Subcutaneous abdominal adipose tissue (tissue), 5 donors: Measurements from ENCODE around the gene CDX1.

Source experiments
- H3K27ac ChIP-seq: one replicate; pipeline ENCODE4 v1.7.0; 2013; ENCODE audit warnings: low read depth, mild to moderate bottlenecking, inconsistent platforms, low read length, moderate library complexity
- H3K27me3 ChIP-seq, 5 donors: one replicate each; pipeline ENCODE4 v1.7.0; 2013; ENCODE audit warnings: low read length in 5 of 5, inconsistent platforms in 1 of 5; ENCODE audit not compliant: control insufficient read depth in 5 of 5, insufficient read depth in 4 of 5
- H3K36me3 ChIP-seq, 5 donors: one replicate each; pipeline ENCODE4 v1.7.0; 2013; ENCODE audit warnings: low read length in 5 of 5; ENCODE audit not compliant: control insufficient read depth in 5 of 5, insufficient read depth in 5 of 5
- H3K4me1 ChIP-seq, 5 donors: one replicate each; pipeline ENCODE4 v1.7.0; 2013; ENCODE audit warnings: low read length in 5 of 5, mild to moderate bottlenecking in 3 of 5, moderate library complexity in 1 of 5; ENCODE audit not compliant: control insufficient read depth in 5 of 5, insufficient read depth in 5 of 5
- H3K4me3 ChIP-seq, 5 donors: one replicate each; pipeline ENCODE4 v1.7.0; 2013; ENCODE audit warnings: low read length in 5 of 5, low read depth in 1 of 5
- H3K9ac ChIP-seq, 5 donors: one replicate each; pipeline ENCODE4 v1.7.0; 2013; ENCODE audit warnings: low read length in 5 of 5, mild to moderate bottlenecking in 4 of 5, moderate library complexity in 3 of 5
- H3K9me3 ChIP-seq, 5 donors: one replicate each; pipeline ENCODE4 v1.7.0; 2013; ENCODE audit warnings: low read length in 5 of 5; ENCODE audit not compliant: control insufficient read depth in 5 of 5
- donor health status: healthy.
- donor health status: healthy.
- donor health status: healthy.
- donor health status: healthy.
- donor health status: healthy.

The CDX1 gene

DNA sequence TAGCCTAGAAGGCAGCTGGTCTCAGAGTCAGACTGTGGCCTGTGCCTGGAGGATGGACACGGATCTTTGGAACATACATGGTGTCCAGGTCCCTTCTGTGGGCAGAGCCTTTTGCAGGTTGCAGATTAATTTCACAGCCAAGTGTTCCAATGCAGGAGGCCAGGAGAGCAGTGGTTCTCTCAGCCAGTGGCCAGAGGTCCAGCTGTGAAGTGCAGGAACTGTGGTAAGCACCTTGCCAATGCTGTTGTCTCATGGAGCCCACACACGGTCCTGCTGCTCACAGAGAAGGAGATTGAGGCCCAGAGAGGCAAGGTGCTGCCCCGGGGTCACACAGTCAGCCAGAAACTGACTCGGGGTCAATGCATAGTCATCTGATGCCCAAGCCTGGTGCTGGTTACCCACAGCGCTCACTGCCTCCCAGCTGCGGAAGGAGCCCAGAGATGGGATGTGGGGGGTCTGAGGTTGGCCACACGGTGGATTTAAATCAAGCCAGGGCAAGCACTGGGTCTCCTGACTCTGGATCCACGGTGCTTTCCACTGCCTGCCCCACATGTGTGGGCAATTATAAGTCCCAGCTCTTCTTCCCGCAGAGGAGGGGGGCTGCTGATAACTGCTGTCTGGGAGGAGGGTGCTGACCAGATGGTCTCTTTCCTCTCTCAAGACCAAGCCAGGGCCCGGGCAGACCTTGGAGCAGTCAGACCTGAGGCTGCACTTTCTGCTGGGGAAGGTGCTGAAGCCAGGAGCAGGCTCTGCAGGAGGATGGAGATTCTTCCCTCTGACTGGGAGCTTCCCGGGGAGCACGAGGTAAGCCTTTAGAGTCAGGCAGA, 13.7 kb upstream of the CDX1 start:
- H3K36me3 ChIP-seq: peaks cover 0 to 7% (median 3%) of the 10 kb centered on the region in 5 donors
- peak overlapping the region; percentile 14 to 72 (median 62) for H3K4me3 ChIP-seq
- no peaks in the 10 kb centered on the region for H3K9me3 ChIP-seq
- peak overlapping the region in 3 of 5 donors; percentile 29 to 60 (median 48) for H3K9ac ChIP-seq
- H3K4me1 ChIP-seq: peaks cover 15 to 79% (median 64%) of the 10 kb centered on the region in 5 donors
- peak overlapping the region; percentile 70 for H3K27ac ChIP-seq
- peaks cover 0 to 31% (median 7%) of the 10 kb centered on the region in 5 donors for H3K27me3 ChIP-seq

DNA sequence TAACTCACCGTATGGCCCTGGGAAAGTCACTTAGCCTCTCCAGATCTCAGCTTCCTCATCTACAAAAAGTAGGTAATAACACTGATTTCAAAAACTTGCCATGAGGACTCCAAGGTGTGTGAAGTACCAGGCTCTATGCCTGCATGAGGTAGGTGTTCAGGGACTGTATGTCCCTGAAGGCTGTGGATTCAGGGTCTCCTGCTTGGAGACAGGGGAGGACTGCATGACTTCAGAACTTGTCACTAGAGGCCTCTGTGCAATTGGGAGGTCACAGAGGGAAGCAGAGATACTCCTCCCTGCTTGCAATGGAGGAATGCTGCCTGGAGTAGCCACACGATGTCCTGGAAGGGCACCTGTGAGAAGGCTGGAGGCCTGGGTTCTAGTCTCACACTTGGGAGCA, 13.1 kb upstream of the CDX1 start:
- H3K4me1 ChIP-seq: peaks cover 11 to 81% (median 66%) of the 10 kb centered on the region in 5 donors
- peak overlapping the region; percentile 14 to 72 (median 62) for H3K4me3 ChIP-seq
- peaks cover 0 to 32% (median 7%) of the 10 kb centered on the region in 5 donors for H3K27me3 ChIP-seq
- H3K9me3 ChIP-seq: no peaks in the 10 kb centered on the region
- H3K36me3 ChIP-seq: peaks cover 0 to 7% (median 3%) of the 10 kb centered on the region in 5 donors
- peak overlapping the region; percentile 70 for H3K27ac ChIP-seq
- peak overlapping the region in 3 of 5 donors; percentile 29 to 48 (median 38) for H3K9ac ChIP-seq

DNA sequence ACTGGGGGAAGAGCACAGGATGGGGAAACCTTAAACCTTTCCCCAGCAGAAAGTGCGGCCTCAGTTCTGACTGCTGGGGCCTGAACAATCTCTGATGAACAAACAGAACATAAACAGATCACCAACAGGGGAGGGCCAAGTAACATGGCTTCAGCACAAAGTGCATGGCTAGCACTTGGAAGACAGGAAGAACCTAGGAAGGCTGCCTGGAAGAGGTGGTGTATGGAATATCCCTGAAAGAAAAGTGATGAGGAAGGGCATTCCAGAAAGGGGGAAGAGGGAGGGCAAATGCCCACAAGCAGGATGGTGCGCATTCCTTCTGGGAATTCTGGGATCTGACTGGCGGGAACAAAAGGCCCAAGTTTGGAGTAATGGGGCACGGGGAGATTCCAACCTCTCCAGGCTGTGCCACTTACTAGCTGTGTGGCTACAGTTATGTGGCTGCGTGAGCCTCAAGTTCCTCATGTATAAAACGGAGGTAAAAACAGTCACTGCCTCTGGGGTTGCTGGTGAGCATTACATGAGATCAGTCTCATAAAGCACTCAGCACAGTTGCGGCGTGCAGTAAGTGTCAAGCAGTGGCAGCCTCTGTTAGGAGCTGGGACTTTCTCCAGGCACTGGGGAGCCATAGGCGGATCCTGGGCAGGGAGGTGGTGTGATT, 12.5 kb upstream of the CDX1 start:
- Histone ChIP-seq H3K36me3 (peaks cover 0 to 5% (median 0%) of the 10 kb centered on the region in 5 donors), H3K4me3 (peak overlapping the region; percentile 14 to 72 (median 62)), H3K27me3 (peaks cover 0 to 35% (median 9%) of the 10 kb centered on the region in 5 donors), H3K9ac (peak overlapping the region in 4 of 5 donors; percentile 21 to 52 (median 43)), H3K9me3 (no peaks in the 10 kb centered on the region), H3K27ac (peak overlapping the region; percentile 70), H3K4me1 (peaks cover 6 to 81% (median 66%) of the 10 kb centered on the region in 5 donors)

DNA sequence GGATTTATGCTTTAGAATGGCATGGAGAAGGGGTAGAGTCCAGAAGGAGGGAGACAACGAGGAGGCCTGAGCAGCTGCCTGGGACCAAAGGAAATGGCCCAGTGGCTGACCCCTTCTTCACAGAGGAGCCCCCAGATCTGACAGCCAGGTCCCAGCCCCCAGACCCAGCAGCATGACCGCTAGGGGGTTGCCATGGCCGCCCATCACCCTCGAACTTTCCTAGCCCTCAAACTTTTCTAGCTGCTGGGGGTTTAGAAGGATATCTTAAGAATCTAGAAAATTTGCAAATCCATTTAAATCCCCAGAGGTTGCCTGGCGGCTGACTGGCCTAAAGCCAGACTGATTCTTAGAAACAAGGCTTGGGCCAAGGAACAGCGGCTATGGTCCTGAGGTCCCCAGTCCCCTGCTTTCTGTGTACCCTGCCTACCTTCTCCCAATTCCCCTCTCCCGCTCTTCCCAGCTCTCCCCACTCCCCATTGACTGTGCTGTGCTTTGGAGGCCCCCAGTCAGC, 11.9 kb upstream of the CDX1 start:
- H3K4me1 ChIP-seq: peaks cover 3 to 80% (median 64%) of the 10 kb centered on the region in 5 donors
- H3K27me3 ChIP-seq: peaks cover 0 to 35% (median 9%) of the 10 kb centered on the region in 5 donors
- peaks cover 0 to 5% (median 0%) of the 10 kb centered on the region in 5 donors for H3K36me3 ChIP-seq
- no peaks in the 10 kb centered on the region for H3K9me3 ChIP-seq
- peak overlapping the region; percentile 70 for H3K27ac ChIP-seq
- H3K9ac ChIP-seq: peak overlapping the region; percentile 21 to 59 (median 48)
- peak overlapping the region; percentile 14 to 72 (median 62) for H3K4me3 ChIP-seq

DNA sequence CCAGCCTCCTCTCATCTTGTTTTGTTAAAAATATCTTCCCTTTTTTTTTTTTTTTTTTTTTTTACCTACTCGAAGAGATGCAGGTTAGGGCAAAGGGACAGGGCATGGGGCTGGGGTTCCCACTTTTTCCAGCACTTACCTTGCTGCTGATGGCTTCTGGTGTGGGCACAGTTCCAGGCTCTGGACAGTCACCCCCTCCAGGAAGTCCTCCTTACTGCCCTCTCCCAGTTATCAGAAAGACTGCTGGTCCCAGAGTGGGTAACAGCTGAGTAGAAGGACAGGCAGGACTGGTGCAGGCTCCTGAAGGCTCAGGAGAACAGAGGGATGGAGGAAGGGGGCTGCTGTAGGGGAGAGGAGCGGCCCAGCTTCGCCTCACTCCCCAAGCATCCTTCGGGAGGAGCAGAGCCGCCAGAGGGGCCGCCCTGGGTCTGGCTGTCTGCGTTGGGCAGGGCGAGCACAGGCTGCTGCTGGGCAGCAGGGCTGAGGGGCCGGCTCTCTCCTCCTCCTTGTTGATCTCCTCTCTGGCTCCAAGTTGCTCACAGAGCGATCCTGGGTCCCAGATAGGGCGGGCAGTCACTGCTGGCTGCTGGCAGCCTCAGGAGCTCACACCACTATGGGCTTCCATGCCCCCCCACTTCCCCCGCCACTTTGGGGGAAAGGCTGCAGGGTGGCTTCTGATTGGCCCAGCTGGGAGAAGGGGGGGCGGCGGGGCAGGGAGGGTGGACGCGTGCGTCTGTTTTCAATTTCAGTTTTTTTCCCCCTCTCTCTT, 11.1 kb upstream of the CDX1 start, which contains the start of gene PDGFRB:
TSS of gene PDGFRB (minus strand) at position 588 of the 769 bp plus-strand sequence. CDS start 18,798 bp downstream, outside the sequence.
- Histone ChIP-seq H3K27me3 (peaks cover 0 to 33% (median 9%) of the 10 kb centered on the region in 5 donors), H3K9me3 (no peaks in the 10 kb centered on the region), H3K36me3 (peaks cover 0 to 5% (median 0%) of the 10 kb centered on the region in 5 donors), H3K4me3 (peak within 1 kb of the TSS; percentile 14 to 72 (median 62)), H3K4me1 (peaks cover 3 to 81% (median 64%) of the 10 kb centered on the region in 5 donors), H3K27ac (peak within 1 kb of the TSS; percentile 70), H3K9ac (peak within 1 kb of the TSS; percentile 21 to 59 (median 48))

DNA sequence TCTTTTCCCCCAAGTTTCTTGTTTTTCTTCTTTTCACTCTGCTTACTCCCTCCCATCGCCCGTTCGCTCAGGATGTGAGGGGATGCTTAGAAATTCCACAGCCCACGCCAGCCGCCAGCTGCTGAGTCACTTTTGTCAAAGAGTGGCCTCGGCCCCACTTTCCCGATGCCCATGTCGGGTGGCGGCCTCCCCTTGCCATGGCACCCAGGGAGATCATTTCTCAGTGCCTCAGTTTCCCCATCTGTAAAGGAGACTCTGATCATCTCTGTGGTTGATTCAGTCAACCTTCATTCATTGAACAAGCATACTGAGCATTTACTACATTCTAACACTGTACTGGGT, 10.6 kb upstream of the CDX1 start:
- H3K27ac ChIP-seq: peak overlapping the region; percentile 70
- H3K36me3 ChIP-seq: peaks cover 0 to 5% (median 0%) of the 10 kb centered on the region in 5 donors
- H3K9me3 ChIP-seq: no peaks in the 10 kb centered on the region
- H3K27me3 ChIP-seq: peaks cover 0 to 36% (median 9%) of the 10 kb centered on the region in 5 donors
- H3K4me1 ChIP-seq: peaks cover 3 to 79% (median 63%) of the 10 kb centered on the region in 5 donors
- H3K9ac ChIP-seq: no peak overlapping the region
- peak overlapping the region in 4 of 5 donors; percentile 23 to 72 (median 60) for H3K4me3 ChIP-seq

DNA sequence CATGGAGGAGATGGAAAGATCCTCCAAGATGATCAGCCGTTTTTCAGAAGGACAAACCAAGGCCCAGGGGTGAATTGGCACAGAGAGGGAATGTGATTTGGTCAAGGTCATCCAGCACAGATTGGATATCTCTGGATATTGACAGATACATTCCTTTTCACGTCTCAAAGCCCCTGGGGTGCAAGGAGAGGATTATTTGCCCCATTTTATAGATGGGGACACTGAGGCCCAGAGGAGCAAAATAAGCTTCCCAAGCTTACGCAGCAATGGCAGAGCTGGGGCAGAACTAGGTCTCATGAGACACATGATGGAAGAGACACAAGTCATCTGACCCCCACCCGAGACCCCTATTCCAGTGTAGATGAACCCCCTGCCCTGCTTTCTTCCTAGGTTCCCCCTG, 10.0 kb upstream of the CDX1 start:
- H3K36me3 ChIP-seq: peaks cover 0 to 5% (median 0%) of the 10 kb centered on the region in 5 donors
- peaks cover 0 to 33% (median 9%) of the 10 kb centered on the region in 5 donors for H3K27me3 ChIP-seq
- peaks cover 3 to 80% (median 63%) of the 10 kb centered on the region in 5 donors for H3K4me1 ChIP-seq
- H3K27ac ChIP-seq: peak overlapping the region; percentile 70
- no peak overlapping the region for H3K9ac ChIP-seq
- H3K4me3 ChIP-seq: peak overlapping the region in 3 of 5 donors; percentile 23 to 72 (median 62)
- no peaks in the 10 kb centered on the region for H3K9me3 ChIP-seq

DNA sequence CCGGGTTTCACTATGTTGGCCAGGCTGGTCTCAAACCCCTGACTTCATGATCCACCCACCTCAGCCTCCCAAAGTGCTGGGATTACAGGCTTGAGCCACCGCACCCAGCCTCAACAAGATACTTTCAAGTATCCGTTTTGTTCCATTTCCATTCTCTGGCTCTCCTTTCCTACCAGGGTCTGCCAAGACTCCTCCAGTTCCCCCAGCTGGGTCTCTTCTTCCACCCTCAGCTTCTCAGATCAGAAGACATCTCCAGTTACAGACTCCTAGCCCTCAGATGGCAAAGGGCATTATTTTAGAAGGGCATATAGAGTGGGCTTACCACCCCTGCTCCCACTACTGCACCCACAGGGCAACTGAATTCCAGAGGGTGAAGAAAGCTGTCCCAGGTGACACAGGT, 9.4 kb upstream of the CDX1 start:
- Histone ChIP-seq H3K4me3 (peak overlapping the region in 1 of 5 donors; percentile 15), H3K27ac (peak overlapping the region; percentile 60), H3K27me3 (peaks cover 0 to 33% (median 9%) of the 10 kb centered on the region in 5 donors), H3K4me1 (peaks cover 3 to 86% (median 63%) of the 10 kb centered on the region in 5 donors), H3K9me3 (no peaks in the 10 kb centered on the region), H3K36me3 (peaks cover 0 to 5% (median 0%) of the 10 kb centered on the region in 5 donors), H3K9ac (no peak overlapping the region)
